Measurements from ENCODE around the gene CMTM5.

Gene CMTM5

GRCh38 chr14:23365036-23365731, 11.7 kb upstream of the CMTM5 start, which contains the start of gene EFS:
Gene EFS (minus strand): TSS chr14:23365172. CDS start chr14:23365025, 147 bp downstream.
- Histone ChIP-seq H3K27ac (ENCODE audit: low read length) (no peak within 1 kb of the TSS), H3K9me3 (ENCODE audit: insufficient read depth, low read length) (no peaks in the 10 kb centered on the region), H3K9ac (ENCODE audit: low read length) (no peak within 1 kb of the TSS), H3K4me3 (ENCODE audit: low read length) (no peak within 1 kb of the TSS), H4K20me1 (ENCODE audit: insufficient read depth, low read length) (no peaks in the 10 kb centered on the region), H3K4me1 (ENCODE audit: low read length) (no peaks in the 10 kb centered on the region), H2AFZ (ENCODE audit: low read depth, low read length) (no peak within 1 kb of the TSS), H3K4me2 (ENCODE audit: low read length) (no peak within 1 kb of the TSS), H3K36me3 (replicated peaks; ENCODE audit: low read depth, low read length) (no peaks in the 10 kb centered on the region), H3K27me3 (ENCODE audit: low read depth, low read length) (peaks cover 3% of the 10 kb centered on the region; the same call in 1 of the 2 replicates), H3K79me2 (ENCODE audit: low read length) (no peaks in the 10 kb centered on the region)
- no peak for TF ChIP-seq CTCF (IDR thresholded peaks at IDR 0.05; ENCODE audit: low read depth, low read length)
- TF ChIP-seq EZH2phosphoT487 (IDR thresholded peaks at IDR 0.05; ENCODE audit: low read depth): no peak

GRCh38 chr14:23365732-23366425, 11.0 kb upstream of the CMTM5 start:
- no peaks in the 10 kb centered on the region for H3K9me3 ChIP-seq (ENCODE audit: insufficient read depth, low read length)
- H4K20me1 ChIP-seq (ENCODE audit: insufficient read depth, low read length): no peaks in the 10 kb centered on the region
- no peak overlapping the region for H2AFZ ChIP-seq (ENCODE audit: low read depth, low read length)
- no peak overlapping the region for H3K27ac ChIP-seq (ENCODE audit: low read length)
- H3K4me2 ChIP-seq (ENCODE audit: low read length): no peak overlapping the region
- H3K27me3 ChIP-seq (ENCODE audit: low read depth, low read length): peaks cover 3% of the 10 kb centered on the region; the same call in 1 of the 2 replicates
- H3K9ac ChIP-seq (ENCODE audit: low read length): no peak overlapping the region
- no peaks in the 10 kb centered on the region for H3K79me2 ChIP-seq (ENCODE audit: low read length)
- H3K36me3 ChIP-seq (replicated peaks; ENCODE audit: low read depth, low read length): no peaks in the 10 kb centered on the region
- TF ChIP-seq CTCF (IDR thresholded peaks at IDR 0.05; ENCODE audit: low read depth, low read length): no peak
- no peak for TF ChIP-seq EZH2phosphoT487 (IDR thresholded peaks at IDR 0.05; ENCODE audit: low read depth)
- H3K4me1 ChIP-seq (ENCODE audit: low read length): no peaks in the 10 kb centered on the region
- H3K4me3 ChIP-seq (ENCODE audit: low read length): no peak overlapping the region

- no peaks in the 10 kb centered on the region for H3K36me3 ChIP-seq (replicated peaks; ENCODE audit: low read depth, low read length)
- no peak overlapping the region for H2AFZ ChIP-seq (ENCODE audit: low read depth, low read length)
- H3K27ac ChIP-seq (ENCODE audit: low read length): no peak overlapping the region
- H3K27me3 ChIP-seq (ENCODE audit: low read depth, low read length): peaks cover 3% of the 10 kb centered on the region; the same call in 1 of the 2 replicates
- no peak for TF ChIP-seq EZH2phosphoT487 (IDR thresholded peaks at IDR 0.05; ENCODE audit: low read depth)
- no peak for TF ChIP-seq CTCF (IDR thresholded peaks at IDR 0.05; ENCODE audit: low read depth, low read length)
- H4K20me1 ChIP-seq (ENCODE audit: insufficient read depth, low read length): no peaks in the 10 kb centered on the region
- H3K79me2 ChIP-seq (ENCODE audit: low read length): no peaks in the 10 kb centered on the region
- no peaks in the 10 kb centered on the region for H3K9me3 ChIP-seq (ENCODE audit: insufficient read depth, low read length)
- H3K9ac ChIP-seq (ENCODE audit: low read length): no peak overlapping the region
- H3K4me1 ChIP-seq (ENCODE audit: low read length): no peaks in the 10 kb centered on the region
- no peak overlapping the region for H3K4me3 ChIP-seq (ENCODE audit: low read length)
- no peak overlapping the region for H3K4me2 ChIP-seq (ENCODE audit: low read length)
These were observed 10.4 kb upstream of the CMTM5 start for GRCh38 chr14:23366426-23366921.

- no peak overlapping the region for H3K9ac ChIP-seq (ENCODE audit: low read length)
- no peak overlapping the region for H3K4me2 ChIP-seq (ENCODE audit: low read length)
- no peaks in the 10 kb centered on the region for H3K36me3 ChIP-seq (replicated peaks; ENCODE audit: low read depth, low read length)
- H3K27me3 ChIP-seq (ENCODE audit: low read depth, low read length): no peaks in the 10 kb centered on the region
- no peaks in the 10 kb centered on the region for H4K20me1 ChIP-seq (ENCODE audit: insufficient read depth, low read length)
- TF ChIP-seq EZH2phosphoT487 (IDR thresholded peaks at IDR 0.05; ENCODE audit: low read depth) (no peak), CTCF (IDR thresholded peaks at IDR 0.05; ENCODE audit: low read depth, low read length) (no peak)
- H3K9me3 ChIP-seq (ENCODE audit: insufficient read depth, low read length): no peaks in the 10 kb centered on the region
- H3K79me2 ChIP-seq (ENCODE audit: low read length): no peaks in the 10 kb centered on the region
- H3K4me3 ChIP-seq (ENCODE audit: low read length): no peak overlapping the region
- no peaks in the 10 kb centered on the region for H3K4me1 ChIP-seq (ENCODE audit: low read length)
- H2AFZ ChIP-seq (ENCODE audit: low read depth, low read length): no peak overlapping the region
- no peak overlapping the region for H3K27ac ChIP-seq (ENCODE audit: low read length)
These were observed 6.6 kb upstream of the CMTM5 start for GRCh38 chr14:23370221-23370620.

Measured in OCI-LY3 (cell line).